ENCODE results near the gene FAM53B.

The FAM53B gene

GRCh38 chr10:124676416-124677062 is 67.6 kb downstream of the FAM53B start:
- no peak for DNase-seq

- no peak for DNase-seq
These were observed 68.4 kb downstream of the FAM53B start for GRCh38 chr10:124675824-124676223.

- no peak for DNase-seq
These were observed 68.9 kb downstream of the FAM53B start for GRCh38 chr10:124675261-124675660.

- DNase-seq, result no peak
These were observed 69.4 kb downstream of the FAM53B start for GRCh38 chr10:124674768-124675222.

- no peak for DNase-seq
These were observed 72.0 kb downstream of the FAM53B start for GRCh38 chr10:124672181-124672638.

- DNase-seq, result no peak
These were observed 72.6 kb downstream of the FAM53B start for GRCh38 chr10:124671486-124672075.

GRCh38 chr10:124670849-124671248 is 73.3 kb downstream of the FAM53B start:
- DNase-seq, result no peak

- DNase-seq, result no peak
These were observed 74.1 kb downstream of the FAM53B start for GRCh38 chr10:124669824-124670654.

- DNase-seq, result no peak
These were observed 74.9 kb downstream of the FAM53B start for GRCh38 chr10:124669141-124669823.

GRCh38 chr10:124668517-124669051 is 75.6 kb downstream of the FAM53B start:
- DNase-seq, result no peak

GRCh38 chr10:124667425-124668345 is 76.5 kb downstream of the FAM53B start:
- no peak for DNase-seq

- DNase-seq, result no peak
These were observed 77.7 kb downstream of the FAM53B start for GRCh38 chr10:124666494-124666893.

GRCh38 chr10:124665980-124666379 is 78.2 kb downstream of the FAM53B start:
- DNase-seq, result no peak

GRCh38 chr10:124665558-124665957 is 78.6 kb downstream of the FAM53B start:
- no peak for DNase-seq

GRCh38 chr10:124665091-124665490 is 79.1 kb downstream of the FAM53B start:
- no peak for DNase-seq

- no peak for DNase-seq
These were observed 80.3 kb downstream of the FAM53B start for GRCh38 chr10:124663766-124664360.

GRCh38 chr10:124663228-124663627 is 81.0 kb downstream of the FAM53B start:
- no peak for DNase-seq

GRCh38 chr10:124661660-124662180 is 82.5 kb downstream of the FAM53B start:
- no peak for DNase-seq

GRCh38 chr10:124660404-124661125 is 83.6 kb downstream of the FAM53B start:
- DNase-seq, result no peak

- DNase-seq, result no peak
These were observed 84.8 kb downstream of the FAM53B start for GRCh38 chr10:124659380-124659779.

All from NCI-H526 (cell line).